ENCODE results near the gene MCOLN3. TPM values are rescaled to one million over a fixed set of nuclear protein-coding genes. Genes with fewer than 3 reads are reported as not detected.

Gene MCOLN3
- total and polyA plus RNA-seq, 9 of the 15 experiments (the other 6 are each of a cell fraction or from before 2014, with no cell fraction given), result 0.04 to 0.05 TPM; not detected in 7

GRCh38 chr1:84971957-84972356, 76.3 kb downstream of the MCOLN3 start:
- POLR2A ChIA-PET, result interaction anchor here (0.8 kb wide), 1 partner anchor 305 kb away, joined by 3 read pairs; the partner anchor contains the start of gene BCL10
- WGBS (ENCODE audit: insufficient coverage, low coverage, missing lambda C conversion rate), result 4% methylated on average over 2 of the region's 2 CpGs
- Histone ChIP-seq H4K20me1 (replicated peaks; ENCODE audit: control insufficient read depth, insufficient read depth, low read length) (no peaks in the 10 kb centered on the region), H2AFZ (ENCODE audit: low read depth, low read length) (no peak overlapping the region), H3K9ac (ENCODE audit: insufficient read depth in 1 of 2, low read depth in 2 of 2, low read length in 2 of 2) (no peak overlapping the region), H3K4me2 (ENCODE audit: insufficient read depth, low read length) (no peak overlapping the region), H3K9me3 (replicated peaks; ENCODE audit: control insufficient read depth, insufficient read depth, low read depth, low read length) (no peaks in the 10 kb centered on the region), H3K36me3 (ENCODE audit: control insufficient read depth, insufficient read depth, low read length) (no peaks in the 10 kb centered on the region), H3K79me2 (ENCODE audit: control insufficient read depth, insufficient read depth, low read length) (no peaks in the 10 kb centered on the region), H3K4me3 (no peak overlapping the region), H3K4me1 (replicated peaks in 1 of 2; ENCODE audit: control insufficient read depth in 2 of 2, insufficient read depth in 2 of 2, low read length in 2 of 2) (no peaks in the 10 kb centered on the region), H3K27ac (ENCODE audit: extremely low read depth, low read depth, low read length) (no peak overlapping the region), H3K9me1 (ENCODE audit: control insufficient read depth, insufficient read depth, low read length) (no peaks in the 10 kb centered on the region), H3K27me3 (ENCODE audit: control insufficient read depth in 2 of 2, insufficient read depth in 2 of 2, low read length in 2 of 2) (no peaks in the 10 kb centered on the region)
- no peak for DNase-seq (ENCODE audit: extremely low read depth in 1 of 4, low spot score in 3 of 4)
- BruUV-seq (replicated peaks), result no TSS peak
- no peak for FAIRE-seq
- CTCF ChIA-PET (ENCODE audit: low intra/inter-chr PET ratio), result interaction anchor here (0.6 kb wide), 1 partner anchor 75 kb away, joined by 3 read pairs; no protein-coding TSS in a partner anchor
- intact Hi-C loops (cut with micrococcal nuclease) (no loop called here), in situ Hi-C loops (cut with MboI) (no loop called here)
- ATAC-seq, result no peak
- TF ChIP-seq TFAP4 (CRISPR knock-in tag; IDR thresholded peaks at IDR 0.05; ENCODE audit: borderline replicate concordance) (no peak), MLX (CRISPR knock-in tag; conservative IDR thresholded peaks at IDR 0.05) (no peak), ZNF212 (CRISPR knock-in tag; IDR thresholded peaks at IDR 0.05) (no peak), MCM7 (IDR thresholded peaks at IDR 0.05) (no peak), HDAC2 (IDR thresholded peaks at IDR 0.05) (no peak)
